H54 (cell line): ENCODE results near the gene RHEB.

Source experiments
- DNase-seq: peaks from one replicate; pipeline ENCODE4 v3.0.0; 2011; ENCODE audit warnings: low spot score, mixed read lengths; ENCODE audit not compliant: insufficient read length
- FAIRE-seq: peaks from 3 replicates; lab custom pipeline; 2011; peaks lifted over from hg19 to GRCh38; lab: Jason Lieb, UNC
- POLR2A ChIP-seq: IDR thresholded peaks from 2 replicates; pipeline ENCODE4 v1.6.1; 2011; ENCODE audit warnings: low read depth, mild to moderate bottlenecking, low read length

The RHEB gene

GRCh38 chr7:151428378-151429236 lies 91.1 kb downstream of the RHEB start:
- no peak for TF ChIP-seq POLR2A
- DNase-seq, result no peak
- no peak for FAIRE-seq

DNA sequence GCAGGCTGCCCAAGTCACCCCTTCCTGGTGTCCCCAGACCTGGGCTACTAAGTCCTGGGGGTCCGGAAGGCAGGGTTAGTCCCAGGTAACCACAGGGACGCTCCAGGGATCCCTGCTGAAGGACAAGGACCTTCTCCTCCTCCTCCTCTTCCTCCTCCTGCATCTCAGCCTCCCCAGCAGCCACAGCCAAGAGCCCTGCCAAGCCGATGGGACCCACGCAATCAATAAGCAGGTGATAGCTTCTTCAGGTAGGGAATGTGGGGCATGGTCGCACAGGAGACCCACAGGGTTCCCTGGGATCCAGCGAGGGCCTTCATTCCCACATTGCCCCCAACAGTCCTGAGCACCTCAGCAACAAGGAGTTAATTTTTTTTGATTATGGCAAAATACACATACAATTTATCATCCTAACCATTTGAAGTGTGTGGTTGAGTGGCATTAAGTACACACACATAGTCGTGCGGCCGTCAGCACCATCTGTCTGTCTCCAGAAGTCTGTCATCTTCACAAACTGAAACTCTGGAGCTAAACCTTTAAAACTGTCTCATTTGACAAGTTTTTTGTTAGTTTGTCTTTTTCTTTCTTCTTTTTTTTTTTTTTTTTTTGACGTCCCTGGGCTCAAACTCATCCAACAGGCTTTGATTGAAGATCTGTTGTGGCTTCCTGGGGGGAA lies 91.9 kb downstream of the RHEB start:
- no peak for TF ChIP-seq POLR2A
- FAIRE-seq (no peak), DNase-seq (no peak)

DNA sequence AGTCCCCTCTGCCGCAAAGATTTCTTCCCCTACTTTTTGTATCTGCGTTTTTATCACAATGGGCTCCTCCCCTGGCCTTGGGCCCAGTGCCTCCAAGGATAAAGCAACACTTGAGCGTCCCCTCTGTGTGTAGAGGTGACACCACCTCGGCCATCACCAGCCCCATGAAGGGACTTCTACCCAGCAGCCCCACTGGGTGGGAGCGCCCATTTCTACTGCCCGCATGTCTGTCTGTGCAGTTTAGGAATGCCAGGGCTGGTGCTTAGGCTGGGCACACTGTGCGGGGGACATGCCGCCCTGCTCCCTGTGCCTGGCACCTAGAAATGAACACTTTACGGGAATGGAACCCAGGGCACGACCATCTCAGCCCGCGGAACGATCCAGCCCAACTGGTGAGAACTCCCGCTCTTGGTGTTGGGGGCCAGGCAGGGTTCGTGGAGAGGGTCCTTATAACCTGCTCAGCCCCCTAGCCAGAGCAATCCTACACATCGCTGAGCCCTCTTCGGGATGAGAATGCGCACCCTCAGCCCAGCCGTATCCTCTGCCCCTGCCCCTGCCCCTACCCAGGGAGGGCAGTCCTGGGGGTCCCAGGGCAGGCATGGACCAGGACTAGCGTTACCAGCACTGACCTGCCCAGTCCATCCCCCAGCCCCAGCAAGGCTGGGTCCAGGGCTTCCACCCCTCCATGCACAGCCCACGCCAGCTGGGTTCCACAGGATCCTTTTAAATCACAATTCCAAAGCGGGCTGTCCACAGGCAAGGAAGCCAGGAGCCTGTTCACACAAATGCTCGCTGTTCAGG lies 92.6 kb downstream of the RHEB start:
- FAIRE-seq, result no peak
- no peak for TF ChIP-seq POLR2A
- DNase-seq, result no peak

DNA sequence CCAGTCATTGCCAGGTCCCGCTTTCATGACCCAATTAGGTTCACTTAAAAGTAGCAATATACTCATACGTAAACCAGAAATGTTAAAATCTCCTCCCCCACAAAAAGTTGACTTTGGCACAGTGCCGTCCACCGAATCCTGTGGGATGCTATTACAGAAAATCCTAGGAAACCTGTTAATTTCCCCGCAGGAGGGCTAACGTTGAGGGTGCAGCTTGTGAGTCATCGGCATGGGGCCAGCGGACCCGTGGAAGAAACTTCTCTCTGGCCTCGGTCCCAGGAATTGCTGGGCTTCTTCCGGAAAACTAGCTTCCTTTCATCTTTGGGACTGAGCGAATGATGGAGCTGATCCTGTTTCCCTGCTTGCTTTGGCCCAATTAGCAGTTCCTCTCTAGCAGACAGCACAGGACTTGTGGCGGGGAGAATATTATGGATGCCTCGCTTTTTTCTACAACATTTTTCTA lies 93.2 kb downstream of the RHEB start:
- no peak for TF ChIP-seq POLR2A
- FAIRE-seq (peak; percentile 77), DNase-seq (peak; percentile 72)

DNA sequence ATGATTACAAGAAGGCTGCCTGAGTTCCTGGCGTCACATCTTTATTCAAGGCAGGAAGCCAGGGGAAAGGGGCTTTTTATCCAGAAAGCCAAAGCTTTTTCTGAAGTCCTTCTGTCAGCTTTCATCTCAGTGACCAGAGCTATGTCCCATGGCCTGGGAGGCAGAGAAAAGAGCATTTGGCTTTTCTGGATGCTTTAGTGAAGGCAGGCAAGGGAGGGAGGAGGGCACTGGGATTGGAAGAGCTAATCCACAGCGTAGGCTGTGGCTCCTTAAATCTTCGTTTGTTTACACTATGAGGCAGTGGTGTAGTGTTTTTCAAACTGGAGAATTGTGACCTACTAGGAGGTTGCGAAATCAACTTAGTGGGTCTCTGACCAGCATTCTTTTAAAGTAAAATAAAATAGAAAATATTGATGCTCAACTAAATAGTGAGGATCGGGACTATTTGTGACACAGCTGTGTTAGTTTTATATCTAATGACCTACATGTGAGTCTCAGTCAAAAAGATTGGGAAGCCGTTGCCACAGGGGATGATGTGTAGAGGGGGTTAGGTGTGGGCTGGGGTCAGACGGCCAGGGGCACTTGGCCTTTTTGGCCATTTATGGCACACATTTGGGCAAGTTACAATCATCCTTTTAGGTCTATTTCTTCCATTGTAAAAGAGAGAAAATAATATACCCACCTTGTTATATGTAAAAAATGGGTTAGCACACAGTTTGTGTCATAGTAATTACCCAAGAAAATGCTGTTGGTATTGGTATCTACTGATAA lies 93.8 kb downstream of the RHEB start:
- DNase-seq, result no peak

GRCh38 chr7:151424799-151425198 lies 94.9 kb downstream of the RHEB start:
- TF ChIP-seq POLR2A, result no peak
- DNase-seq, result no peak
- FAIRE-seq, result no peak

More for the DNA sequence above, 93.8 kb downstream of the RHEB start:
- TF ChIP-seq POLR2A, result no peak
- no peak for FAIRE-seq

DNA sequence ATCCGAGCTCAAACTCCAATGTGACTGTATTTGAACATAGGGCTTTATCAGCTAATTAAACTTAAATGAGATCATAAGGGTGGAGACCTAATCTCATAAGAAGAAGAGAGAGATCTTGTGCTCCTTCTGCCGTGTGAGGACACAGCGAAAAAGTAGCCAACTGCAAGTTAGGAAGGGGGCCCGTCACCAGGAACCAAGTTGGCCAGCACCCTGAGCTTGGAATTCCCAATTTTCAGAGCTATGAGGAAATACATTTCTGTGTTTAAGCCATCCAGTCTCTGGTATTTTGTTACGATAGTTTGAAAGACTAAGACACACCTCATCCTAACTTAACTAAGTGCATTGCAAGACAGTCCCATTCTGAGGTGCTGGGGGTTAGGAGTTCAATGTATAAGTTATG lies 95.8 kb downstream of the RHEB start:
- DNase-seq, result no peak
- no peak for TF ChIP-seq POLR2A
- no peak for FAIRE-seq

DNA sequence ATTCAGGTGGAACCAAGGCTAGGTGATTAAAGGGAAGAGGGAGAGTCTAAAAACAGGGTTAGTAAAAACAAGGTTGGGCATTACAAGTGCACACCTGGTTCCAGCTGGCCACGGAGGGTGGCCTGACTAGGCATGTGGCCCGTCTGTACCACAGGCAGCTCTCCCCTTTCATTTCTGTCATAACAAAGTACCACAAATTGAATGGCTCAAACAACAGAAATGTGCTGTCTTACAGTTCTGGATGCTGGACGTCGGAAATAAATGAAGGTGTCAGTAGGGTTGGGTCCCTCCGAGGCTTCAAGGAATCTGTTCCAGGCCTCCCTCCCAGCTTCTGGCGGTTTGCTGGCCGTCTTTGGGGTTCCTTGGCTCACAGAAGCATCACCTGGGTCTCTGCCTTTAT lies 96.5 kb downstream of the RHEB start:
- FAIRE-seq, result no peak
- no peak for TF ChIP-seq POLR2A

DNA sequence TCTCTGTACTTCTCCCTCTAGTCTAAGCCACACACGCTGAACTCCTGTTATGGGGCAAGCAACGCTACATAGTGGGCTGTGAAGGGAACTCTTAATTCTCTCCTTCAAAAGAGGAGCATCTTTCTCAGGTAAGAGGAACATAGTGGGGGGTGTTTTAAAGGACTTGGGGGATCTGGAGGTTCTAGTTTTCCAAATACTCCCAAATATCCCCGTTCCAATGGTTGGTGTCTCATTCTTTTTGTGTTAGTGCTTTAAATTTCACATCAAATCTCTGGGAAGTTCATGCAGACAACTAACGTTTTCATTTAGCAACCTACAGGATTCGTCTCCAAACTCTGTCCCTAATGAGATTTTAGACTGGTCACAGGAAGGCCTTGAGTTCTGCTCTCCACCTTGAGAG lies 97.5 kb downstream of the RHEB start:
- no peak for TF ChIP-seq POLR2A
- FAIRE-seq (no peak), DNase-seq (no peak)

More for the DNA sequence above, 96.5 kb downstream of the RHEB start:
- no peak for DNase-seq

GRCh38 chr7:151420144-151420543 lies 99.6 kb downstream of the RHEB start:
- DNase-seq, result no peak
- no peak for TF ChIP-seq POLR2A
- no peak for FAIRE-seq

DNA sequence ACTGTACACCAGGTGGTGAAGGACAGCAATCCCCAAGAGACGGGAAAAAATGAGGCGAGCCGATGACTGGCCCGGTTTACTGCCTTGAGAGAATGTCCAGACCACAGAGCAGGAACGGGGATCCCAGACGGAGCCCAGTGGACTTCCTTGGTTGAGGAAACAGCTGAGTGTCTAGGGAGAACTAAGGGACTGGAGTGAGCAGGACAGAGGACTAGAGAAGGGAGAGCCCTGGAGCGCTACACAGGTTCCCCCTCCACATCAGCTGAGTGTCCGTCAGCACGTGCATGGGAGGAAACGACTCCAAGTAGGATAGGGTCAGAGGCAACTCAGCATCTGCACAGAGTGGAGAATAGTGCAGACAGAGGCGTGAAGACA lies 102.8 kb downstream of the RHEB start:
- DNase-seq (no peak), FAIRE-seq (no peak)
- no peak for TF ChIP-seq POLR2A

DNA sequence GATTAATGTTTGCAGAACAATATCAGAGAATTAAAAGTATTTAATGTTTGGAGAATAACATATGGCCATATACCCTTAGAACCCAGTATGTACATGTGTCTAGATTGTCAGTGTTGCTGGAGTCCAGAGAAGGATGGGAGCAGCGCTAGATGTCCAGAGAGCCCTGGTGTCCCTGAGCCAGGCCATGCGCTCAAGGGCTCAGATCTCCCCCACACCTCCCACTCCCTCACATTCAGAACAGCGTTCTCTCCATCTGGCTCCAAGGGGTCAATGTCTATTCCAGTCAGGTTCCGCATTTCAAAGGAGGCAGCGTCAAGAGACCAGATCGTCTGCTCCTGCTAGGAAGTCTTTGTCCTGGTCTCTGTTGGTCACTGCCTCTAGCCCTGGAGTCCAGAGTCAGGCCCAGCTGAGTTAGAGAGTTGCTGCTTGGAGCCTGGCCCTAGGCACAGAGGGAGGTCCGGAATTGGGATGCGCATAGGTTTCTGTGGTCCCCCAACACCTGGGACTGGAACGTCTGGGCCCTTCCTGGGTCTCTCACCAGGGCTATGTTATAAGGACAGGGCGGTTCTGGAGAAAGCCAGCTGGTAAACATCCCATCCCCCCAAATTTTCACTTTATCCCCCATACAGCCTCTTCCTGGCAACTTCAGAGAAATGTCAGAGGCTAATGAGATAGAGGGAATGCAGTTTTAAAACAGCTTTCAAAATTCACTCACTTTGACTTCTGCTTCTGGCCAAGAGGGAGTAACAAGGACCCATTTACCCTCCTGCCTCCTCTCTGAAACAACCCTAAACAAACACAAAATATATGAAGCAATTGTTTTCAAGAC lies 103.4 kb downstream of the RHEB start:
- FAIRE-seq (no peak), DNase-seq (no peak)
- TF ChIP-seq POLR2A, result no peak
